ENCODE results near the gene OR5A1.

- TF ChIP-seq EZH2 (IDR thresholded peaks at IDR 0.05; ENCODE audit: borderline replicate concordance, low read depth, low read length, severe bottlenecking) = no peak
- TF ChIP-seq POLR2A (IDR thresholded peaks at IDR 0.05; ENCODE audit: low read depth, low read length) = no peak
- TF ChIP-seq CTCF (IDR thresholded peaks at IDR 0.05; ENCODE audit: extremely low read depth in 1 of 2, insufficient read depth in 1 of 2, low read depth in 1 of 2, low read length in 2 of 2) = no peak
- TF ChIP-seq MAX (IDR thresholded peaks at IDR 0.05; ENCODE audit: insufficient read depth, insufficient read length) = no peak
Observed at GRCh38 chr11:59448484-59448883, 12.2 kb downstream of the OR5A1 start.

Data from endothelial cell of umbilical vein (primary cell).